Mesothelial cell of epicardium (in vitro differentiated cells): ENCODE measurements around the gene UBQLNL. TPM values are rescaled to one million over a fixed set of nuclear protein-coding genes. Genes with fewer than 3 reads are reported as not detected.

Source experiments
- DNase-seq, 2 experiments: peaks; one replicate each; pipeline ENCODE4 v3.0.0; 2021; ENCODE audit warnings: low spot score in 2 of 2; ENCODE audit not compliant: unreplicated experiment in 2 of 2
- H3K27ac Mint-ChIP-seq: 2 replicates; pipeline ENCODE4 v1.8.0; 2021; ENCODE audit warnings: mixed read lengths
- H3K27me3 Mint-ChIP-seq: 2 replicates; pipeline ENCODE4 v1.8.0; 2021; ENCODE audit warnings: low read depth, mixed read lengths
- H3K36me3 Mint-ChIP-seq: 2 replicates; pipeline ENCODE4 v1.8.0; 2021; ENCODE audit warnings: mixed read lengths
- H3K4me1 Mint-ChIP-seq: 2 replicates; pipeline ENCODE4 v1.8.0; 2021; ENCODE audit warnings: mixed read lengths
- H3K4me3 Mint-ChIP-seq: 2 replicates; pipeline ENCODE4 v1.8.0; 2021; ENCODE audit warnings: mild to moderate bottlenecking, moderate library complexity, mixed read lengths
- H3K9me3 Mint-ChIP-seq: 2 replicates; pipeline ENCODE4 v1.8.0; 2021; ENCODE audit warnings: mixed read lengths
- CTCF ChIP-seq: fragments of 200-600 bp; sonication (generic); IDR thresholded peaks from one replicate; pipeline ENCODE4 v1.5.0; 2021; ENCODE audit warnings: antibody characterized with exemption; ENCODE audit not compliant: unreplicated experiment
- total RNA-seq: library from RNA; stranded (reverse); gene quantifications from 3 replicates; pipeline ENCODE4 v1.2.1, GENCODE V29; 2021

Gene UBQLNL
- total RNA-seq = 1.9 to 2.1 TPM (median 2.0 TPM) in 3 replicates

GRCh38 chr11:5516599-5516998 is at the start of gene UBQLNL:
Gene UBQLNL (minus strand): TSS chr11:5516699. CDS start chr11:5516441, 258 bp downstream.
- Mint-ChIP-seq H3K9me3 (no peaks in the 10 kb centered on the region), H3K4me1 (no peaks in the 10 kb centered on the region), H3K36me3 (no peaks in the 10 kb centered on the region), H3K27ac (no peak within 1 kb of the TSS), H3K27me3 (peaks cover 8% of the 10 kb centered on the region), H3K4me3 (no peak within 1 kb of the TSS)
- TF ChIP-seq CTCF = no peak
- DNase-seq = no peak

GRCh38 chr11:5564259-5565019 is 47.9 kb upstream of the UBQLNL start:
- Mint-ChIP-seq H3K36me3 (no peaks in the 10 kb centered on the region), H3K4me3 (no peak overlapping the region), H3K27ac (no peak overlapping the region), H3K9me3 (no peaks in the 10 kb centered on the region), H3K27me3 (no peaks in the 10 kb centered on the region), H3K4me1 (no peaks in the 10 kb centered on the region)
- no peak for DNase-seq
- TF ChIP-seq CTCF = no peak

- H3K9me3 Mint-ChIP-seq = no peaks in the 10 kb centered on the region
- no peaks in the 10 kb centered on the region for H3K36me3 Mint-ChIP-seq
- no peak for TF ChIP-seq CTCF
- no peak for DNase-seq
- no peak overlapping the region for H3K27ac Mint-ChIP-seq
- H3K4me1 Mint-ChIP-seq = no peaks in the 10 kb centered on the region
- H3K4me3 Mint-ChIP-seq = no peak overlapping the region
- H3K27me3 Mint-ChIP-seq = peaks cover 16% of the 10 kb centered on the region
Measured at GRCh38 chr11:5557751-5558150, 41.3 kb upstream of the UBQLNL start.

- DNase-seq = no peak
- Mint-ChIP-seq H3K36me3 (no peaks in the 10 kb centered on the region), H3K27me3 (peaks cover 16% of the 10 kb centered on the region)
Measured at GRCh38 chr11:5556596-5557188, 40.2 kb upstream of the UBQLNL start.

GRCh38 chr11:5553343-5553742 is 36.8 kb upstream of the UBQLNL start:
- no peak for TF ChIP-seq CTCF
- Mint-ChIP-seq H3K27ac (no peak overlapping the region), H3K27me3 (peaks cover 16% of the 10 kb centered on the region), H3K4me1 (no peaks in the 10 kb centered on the region), H3K9me3 (no peaks in the 10 kb centered on the region), H3K36me3 (no peaks in the 10 kb centered on the region), H3K4me3 (no peak overlapping the region)
- DNase-seq = no peak

More at GRCh38 chr11:5556596-5557188, 40.2 kb upstream of the UBQLNL start:
- TF ChIP-seq CTCF = no peak
- no peaks in the 10 kb centered on the region for H3K9me3 Mint-ChIP-seq
- H3K27ac Mint-ChIP-seq = no peak overlapping the region
- H3K4me1 Mint-ChIP-seq = no peaks in the 10 kb centered on the region
- no peak overlapping the region for H3K4me3 Mint-ChIP-seq
